GM19099 (cell line): ENCODE data around the gene ITK.

Experiments used
- POLR2A ChIP-seq: IDR thresholded peaks from 3 replicates; pipeline ENCODE4 v1.6.1; 2011; ENCODE audit warnings: low read depth; ENCODE audit not compliant: insufficient read length; ENCODE audit errors: extremely low read depth

ITK gene

GRCh38 chr5:157292599-157292998 lies 112.0 kb downstream of the ITK start:
- TF ChIP-seq POLR2A = no peak

DNA sequence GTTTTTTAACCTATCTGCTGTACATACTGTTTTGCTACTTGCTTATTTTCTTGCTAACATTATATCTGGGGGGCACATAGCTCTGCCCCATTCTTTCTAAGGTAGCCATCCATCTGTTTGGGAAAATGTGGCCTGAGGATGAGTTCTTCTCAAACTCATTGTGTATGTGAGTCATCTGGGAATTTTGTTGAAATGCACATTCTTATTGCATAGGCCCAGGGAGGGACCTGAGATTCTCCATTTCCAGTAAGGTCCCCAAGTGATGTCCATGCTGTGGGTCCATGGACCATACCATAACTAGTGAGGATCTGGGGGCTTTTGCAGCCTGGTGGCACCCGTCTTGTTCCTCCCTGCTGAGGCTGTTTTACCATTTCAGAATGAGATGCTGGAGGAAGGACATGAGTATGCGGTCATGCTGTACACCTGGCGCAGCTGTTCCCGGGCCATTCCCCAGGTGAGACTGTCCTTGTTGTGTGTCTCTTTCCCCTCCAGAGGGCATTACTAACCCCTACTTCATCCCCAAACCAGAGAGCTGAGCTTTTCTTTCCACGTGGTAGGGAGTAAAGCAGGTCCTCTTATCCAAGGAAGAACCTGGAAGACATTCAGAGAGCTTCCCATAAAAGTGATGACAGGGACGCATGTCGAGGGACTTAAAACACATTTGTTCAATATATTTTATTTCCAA lies 113.9 kb downstream of the ITK start:
- TF ChIP-seq POLR2A = no peak

DNA sequence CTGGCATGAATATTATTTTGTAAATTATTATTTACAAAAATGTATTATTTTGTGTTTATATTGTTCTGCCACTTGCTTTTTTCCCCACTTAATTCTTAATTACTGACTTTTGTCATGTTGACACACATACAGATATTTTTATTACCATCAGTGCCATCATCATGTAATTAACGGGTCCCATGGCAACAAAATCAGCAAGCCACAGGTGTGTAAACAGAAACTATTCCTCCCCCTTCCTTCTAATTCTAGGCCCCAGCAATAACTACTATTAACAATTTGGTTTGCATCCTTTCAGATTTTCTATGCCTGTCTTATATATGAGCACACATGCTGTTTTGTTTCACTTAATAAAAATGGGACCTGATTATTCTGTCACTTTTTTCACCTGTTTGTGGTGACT lies 114.6 kb downstream of the ITK start:
- TF ChIP-seq POLR2A = no peak

DNA sequence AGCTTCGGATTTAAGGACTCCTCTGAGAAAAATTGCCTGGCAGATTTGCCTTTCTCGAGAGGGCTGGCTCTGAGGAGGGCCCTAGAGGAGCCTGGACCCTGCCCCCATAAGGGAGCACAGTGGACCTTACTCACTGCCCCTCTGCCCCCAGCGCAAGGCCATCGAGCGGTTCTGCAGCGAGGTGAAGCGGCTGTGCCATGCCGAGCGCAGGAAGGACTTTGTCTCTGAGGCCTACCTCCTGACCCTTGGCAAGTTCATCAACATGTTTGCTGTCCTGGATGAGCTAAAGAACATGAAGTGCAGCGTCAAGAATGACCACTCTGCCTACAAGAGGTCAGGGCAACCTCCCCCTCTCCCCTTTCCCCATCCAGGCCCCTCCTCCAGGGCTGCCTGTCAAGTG lies 119.9 kb downstream of the ITK start:
- no peak for TF ChIP-seq POLR2A

DNA sequence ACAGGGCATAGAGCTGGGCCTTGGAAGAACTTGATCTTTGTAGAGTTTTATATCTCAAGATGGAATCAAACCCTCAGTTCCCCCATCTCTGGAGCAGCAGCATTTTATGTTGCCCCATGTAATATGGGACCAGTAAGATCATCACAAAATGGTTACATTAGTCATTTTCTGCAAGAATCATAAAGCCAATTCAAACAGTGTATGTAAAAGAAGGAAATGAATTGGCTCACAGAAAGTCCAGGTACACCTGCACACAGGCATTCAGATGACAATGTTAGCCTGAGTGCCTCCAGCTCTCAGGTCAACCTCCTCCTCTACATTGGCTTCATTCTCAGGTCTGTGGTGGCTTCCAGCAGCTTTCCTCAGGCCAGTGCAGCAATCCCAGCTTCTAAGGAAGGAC lies 120.4 kb downstream of the ITK start:
- TF ChIP-seq POLR2A = no peak

- TF ChIP-seq POLR2A = no peak
Observed at GRCh38 chr5:157303023-157303422, 122.4 kb downstream of the ITK start.

- TF ChIP-seq POLR2A = no peak
Observed at GRCh38 chr5:157303667-157304327, 123.2 kb downstream of the ITK start.
